ENCODE measurements around the gene MAPK1. TPM values are rescaled to one million over a fixed set of nuclear protein-coding genes. Genes with fewer than 3 reads are reported as not detected.
"Not testable (repeated sequence)": the region's sequence is repeated elsewhere in the genome, so short reads cannot be mapped to it uniquely, and the experiment has no call there.

The MAPK1 gene
- total and polyA plus RNA-seq, 4 experiments from 2014 or later = 73.8 to 117 (median 97.6) TPM

DNA sequence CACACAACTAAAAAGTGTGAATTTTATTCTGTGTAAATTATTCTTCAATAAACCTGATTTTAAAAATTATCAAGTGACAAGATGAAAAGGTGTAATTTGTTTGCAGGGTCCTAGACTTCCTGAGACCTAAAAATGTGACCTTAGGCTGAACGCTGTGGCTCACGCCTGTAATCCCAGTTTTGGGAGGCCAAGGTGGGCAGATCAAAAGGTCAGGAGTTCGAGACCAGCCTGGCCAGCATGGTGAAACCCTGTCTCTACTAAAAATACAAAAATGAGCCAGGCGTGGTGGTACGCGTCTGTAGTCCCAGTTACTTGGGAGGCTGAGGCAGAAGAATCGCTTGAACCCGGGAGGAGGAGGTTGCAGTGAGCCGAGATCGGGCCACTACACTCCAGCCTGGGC, 79.9 kb downstream of the MAPK1 start:
- DNase-seq; H3K9me3 ChIP-seq (ENCODE audit: control insufficient read depth in 1 of 2, low read length in 2 of 2); H3K9me3 Mint-ChIP-seq; H3K27ac Mint-ChIP-seq; H3K4me3 ChIP-seq (ENCODE audit: low read length in 2 of 2); H3K27ac ChIP-seq (ENCODE audit: low read depth, low read length); intact Hi-C loops (cut with micrococcal nuclease); POLR2A ChIA-PET (ENCODE audit: partially characterized antibody); CTCF ChIA-PET (ENCODE audit: partially characterized antibody); H3K27me3 ChIP-seq (ENCODE audit: insufficient read depth, low read length); H3K27me3 Mint-ChIP-seq; H3K4me3 Mint-ChIP-seq: not testable (repeated sequence)
- H3K36me3 Mint-ChIP-seq = peaks cover 16 to 39% of the 10 kb centered on the region in 2 donors
- Histone ChIP-seq H3K36me3 (ENCODE audit: insufficient read depth, low read length) (peaks cover 13% of the 10 kb centered on the region), H3K4me1 (ENCODE audit: insufficient read depth, low read length) (peaks cover 17% of the 10 kb centered on the region)
- peaks cover 13 to 20% (median 16%) of the 10 kb centered on the region in 4 donors for H3K4me1 Mint-ChIP-seq

DNA sequence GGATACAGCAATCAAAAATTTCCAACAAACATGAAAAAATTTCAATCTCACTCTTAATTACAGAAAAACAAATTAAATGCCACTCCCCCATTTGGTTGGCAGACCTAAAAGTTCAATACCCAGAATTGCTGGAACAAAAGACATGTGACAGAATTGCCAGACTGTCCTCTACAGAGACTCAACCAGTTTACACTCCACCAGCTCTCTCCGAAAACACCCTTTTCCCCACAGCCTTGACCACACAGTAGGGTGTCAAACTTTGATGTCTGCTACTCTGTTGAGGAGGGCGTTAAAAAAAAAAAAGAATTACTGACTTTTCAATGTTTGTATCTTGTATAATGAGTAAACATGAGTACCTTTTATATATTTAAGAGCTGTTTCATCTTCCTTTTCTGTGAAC, 87.2 kb downstream of the MAPK1 start:
- CTCF ChIA-PET (ENCODE audit: partially characterized antibody) = interaction anchor here (0.7 to 1.1 kb wide), 2 partner anchors 13 to 17 kb away, joined by 3 read pairs; no protein-coding TSS in a partner anchor
- POLR2A ChIA-PET (ENCODE audit: partially characterized antibody) = interaction anchor here (1.0 kb wide), 1 partner anchor 46 kb away, joined by 3 read pairs; no protein-coding TSS in a partner anchor
- H3K36me3 Mint-ChIP-seq = peaks cover 21 to 41% of the 10 kb centered on the region in 2 donors
- peaks cover 12% of the 10 kb centered on the region for H3K36me3 ChIP-seq (ENCODE audit: insufficient read depth, low read length)
- peak overlapping the region in 3 of 7 donors; percentile 42 to 78 (median 59) for H3K27ac Mint-ChIP-seq
- DNase-seq = no peak
- peaks cover 7 to 18% (median 9%) of the 10 kb centered on the region in 4 donors for H3K4me1 Mint-ChIP-seq
- no peak overlapping the region for H3K4me3 ChIP-seq (ENCODE audit: low read length in 2 of 2)
- H3K4me1 ChIP-seq (ENCODE audit: insufficient read depth, low read length) = peaks cover 14% of the 10 kb centered on the region
- intact Hi-C loops (cut with micrococcal nuclease) = no loop called here
- no peaks in the 10 kb centered on the region for H3K27me3 ChIP-seq (ENCODE audit: insufficient read depth, low read length)
- H3K27me3 Mint-ChIP-seq = no peaks in the 10 kb centered on the region
- no peak overlapping the region for H3K27ac ChIP-seq (ENCODE audit: low read depth, low read length)
- H3K4me3 Mint-ChIP-seq = no peak overlapping the region
- H3K9me3 Mint-ChIP-seq = no peaks in the 10 kb centered on the region
- no peaks in the 10 kb centered on the region for H3K9me3 ChIP-seq (ENCODE audit: control insufficient read depth in 1 of 2, low read length in 2 of 2)

DNA sequence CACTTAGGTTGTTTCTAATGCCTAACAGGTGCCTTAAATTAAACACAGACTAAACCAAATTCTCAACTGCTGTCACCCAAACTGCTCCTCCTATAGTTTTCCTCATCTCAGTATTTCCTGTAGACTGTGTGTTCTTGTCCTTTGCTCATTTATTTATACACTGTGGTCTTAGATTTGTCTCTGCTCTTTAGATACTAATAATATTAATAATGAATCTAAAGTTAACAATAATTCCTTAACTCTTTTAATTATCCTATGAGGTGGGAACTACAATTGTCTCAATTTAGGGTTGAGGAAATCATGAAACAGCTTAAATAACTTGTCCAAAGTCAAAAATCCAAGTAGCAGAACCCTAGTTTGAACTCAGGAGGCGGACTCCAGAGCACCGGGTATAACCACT, 88.0 kb downstream of the MAPK1 start:
- no peak overlapping the region for H3K27ac ChIP-seq (ENCODE audit: low read depth, low read length)
- H3K4me1 ChIP-seq (ENCODE audit: insufficient read depth, low read length) = peaks cover 9% of the 10 kb centered on the region
- POLR2A ChIA-PET (ENCODE audit: partially characterized antibody) = interaction anchor here (1.0 kb wide), 1 partner anchor 45 kb away, joined by 3 read pairs; no protein-coding TSS in a partner anchor
- DNase-seq = no peak
- Mint-ChIP-seq H3K4me1 (peaks cover 7 to 17% (median 9%) of the 10 kb centered on the region in 4 donors), H3K27ac (peak overlapping the region in 1 of 7 donors; percentile 26), H3K27me3 (no peaks in the 10 kb centered on the region), H3K36me3 (peaks cover 16 to 47% of the 10 kb centered on the region in 2 donors), H3K9me3 (no peaks in the 10 kb centered on the region), H3K4me3 (no peak overlapping the region)
- H3K4me3 ChIP-seq (ENCODE audit: low read length in 2 of 2) = no peak overlapping the region
- CTCF ChIA-PET (ENCODE audit: partially characterized antibody) = interaction anchor here (1.1 kb wide), 1 partner anchor 16 kb away, joined by 3 read pairs; no protein-coding TSS in a partner anchor
- H3K9me3 ChIP-seq (ENCODE audit: control insufficient read depth in 1 of 2, low read length in 2 of 2) = no peaks in the 10 kb centered on the region
- intact Hi-C loops (cut with micrococcal nuclease) = no loop called here
- no peaks in the 10 kb centered on the region for H3K27me3 ChIP-seq (ENCODE audit: insufficient read depth, low read length)
- H3K36me3 ChIP-seq (ENCODE audit: insufficient read depth, low read length) = peaks cover 12% of the 10 kb centered on the region

DNA sequence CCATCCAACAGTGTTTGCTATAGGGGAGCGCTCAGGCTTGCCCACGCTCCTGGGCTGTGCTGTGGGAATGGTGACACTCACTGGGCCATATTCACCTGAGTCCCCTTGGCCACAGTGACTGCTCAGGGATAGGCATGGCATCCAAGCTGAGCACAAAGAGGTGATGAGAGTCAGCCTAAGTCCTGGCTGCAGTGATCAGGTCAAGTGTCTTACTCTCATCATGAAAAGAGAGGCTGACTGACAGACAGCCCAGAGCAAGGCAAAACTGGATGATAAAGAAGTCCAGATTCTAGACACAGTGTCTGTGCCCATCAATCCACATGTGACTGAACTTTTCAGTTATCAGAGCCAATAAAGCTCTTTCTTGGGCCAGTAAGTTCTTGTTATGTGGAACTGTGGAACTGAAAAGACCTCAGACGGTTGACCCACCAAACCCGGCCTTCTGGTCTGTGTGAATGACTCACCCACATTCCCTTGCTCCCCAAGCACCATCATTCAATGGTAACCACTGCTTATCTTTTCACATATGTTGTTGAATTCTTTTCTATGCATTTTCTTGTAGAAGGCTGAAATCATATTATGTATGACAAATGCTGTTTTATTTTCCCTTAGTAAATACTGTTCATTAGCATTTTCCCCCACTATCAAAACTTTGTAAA, 88.6 kb downstream of the MAPK1 start:
- ChIA-PET POLR2A (ENCODE audit: partially characterized antibody) (no interaction called here), CTCF (ENCODE audit: partially characterized antibody) (no interaction called here)
- H3K36me3 ChIP-seq (ENCODE audit: insufficient read depth, low read length) = peaks cover 14% of the 10 kb centered on the region
- peaks cover 16 to 47% of the 10 kb centered on the region in 2 donors for H3K36me3 Mint-ChIP-seq
- no peaks in the 10 kb centered on the region for H3K27me3 Mint-ChIP-seq
- DNase-seq = no peak
- peaks cover 7 to 17% (median 9%) of the 10 kb centered on the region in 4 donors for H3K4me1 Mint-ChIP-seq
- H3K9me3 Mint-ChIP-seq = no peaks in the 10 kb centered on the region
- no peaks in the 10 kb centered on the region for H3K9me3 ChIP-seq (ENCODE audit: control insufficient read depth in 1 of 2, low read length in 2 of 2)
- no peak overlapping the region for H3K4me3 Mint-ChIP-seq
- no peaks in the 10 kb centered on the region for H3K27me3 ChIP-seq (ENCODE audit: insufficient read depth, low read length)
- H3K27ac ChIP-seq (ENCODE audit: low read depth, low read length) = no peak overlapping the region
- H3K4me3 ChIP-seq (ENCODE audit: low read length in 2 of 2) = no peak overlapping the region
- peaks cover 9% of the 10 kb centered on the region for H3K4me1 ChIP-seq (ENCODE audit: insufficient read depth, low read length)
- intact Hi-C loops (cut with micrococcal nuclease) = no loop called here
- peak overlapping the region in 4 of 7 donors; percentile 26 to 65 (median 39) for H3K27ac Mint-ChIP-seq

DNA sequence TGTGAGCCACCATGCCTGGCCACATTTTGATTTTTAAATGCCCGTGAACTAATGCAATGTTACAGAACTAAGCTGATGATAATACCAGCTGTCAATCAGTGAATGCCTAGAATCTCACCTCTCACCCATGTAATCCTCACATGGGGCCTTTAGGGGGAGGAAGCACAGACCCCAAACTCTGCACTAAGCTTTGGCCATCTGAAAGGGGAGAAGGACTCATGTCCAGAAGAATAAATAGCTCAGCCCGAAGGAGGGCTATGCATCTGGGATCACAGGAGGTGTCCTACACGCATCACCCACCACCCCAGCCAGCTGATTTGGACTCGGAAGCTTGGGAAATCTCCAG, 95.8 kb downstream of the MAPK1 start:
- no peak overlapping the region for H3K4me3 Mint-ChIP-seq
- peaks cover 41 to 71% of the 10 kb centered on the region in 2 donors for H3K36me3 Mint-ChIP-seq
- H3K9me3 Mint-ChIP-seq = no peaks in the 10 kb centered on the region
- H3K27ac Mint-ChIP-seq = no peak overlapping the region
- no peak for DNase-seq
- intact Hi-C loops (cut with micrococcal nuclease) = no loop called here
- H3K4me3 ChIP-seq (ENCODE audit: low read length in 2 of 2) = no peak overlapping the region
- ChIA-PET CTCF (ENCODE audit: partially characterized antibody) (interaction anchor here (1.2 to 1.3 kb wide), 2 partner anchors 36 to 45 kb away, joined by 3 read pairs; partner anchors contain the start of gene YPEL1), POLR2A (ENCODE audit: partially characterized antibody) (no interaction called here)
- peaks cover 52% of the 10 kb centered on the region for H3K36me3 ChIP-seq (ENCODE audit: insufficient read depth, low read length)
- no peaks in the 10 kb centered on the region for H3K27me3 ChIP-seq (ENCODE audit: insufficient read depth, low read length)
- no peaks in the 10 kb centered on the region for H3K27me3 Mint-ChIP-seq
- no peaks in the 10 kb centered on the region for H3K9me3 ChIP-seq (ENCODE audit: control insufficient read depth in 1 of 2, low read length in 2 of 2)
- H3K27ac ChIP-seq (ENCODE audit: low read depth, low read length) = no peak overlapping the region
- H3K4me1 ChIP-seq (ENCODE audit: insufficient read depth, low read length) = peaks cover 22% of the 10 kb centered on the region
- H3K4me1 Mint-ChIP-seq = peaks cover 18 to 36% (median 29%) of the 10 kb centered on the region in 4 donors

DNA sequence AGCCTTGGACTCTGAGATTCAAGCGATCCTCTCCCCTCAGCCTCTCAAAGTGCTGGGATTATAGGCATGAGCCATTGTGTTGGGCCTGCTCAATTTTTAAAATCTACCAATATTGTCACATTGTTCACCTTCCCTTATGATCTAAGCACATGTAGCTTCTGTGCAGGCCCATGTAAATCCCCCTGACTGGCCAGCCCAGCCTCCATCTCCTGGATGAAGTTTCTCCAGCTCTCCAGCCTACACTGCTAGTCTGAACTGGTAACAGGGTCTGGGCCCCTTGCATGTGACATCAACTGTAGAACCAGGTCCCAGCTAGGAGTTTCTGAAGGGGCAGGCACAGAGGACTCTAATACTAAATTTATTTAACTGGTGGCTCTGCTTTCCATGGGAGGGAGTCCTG, 99.0 kb downstream of the MAPK1 start:
- Mint-ChIP-seq H3K27ac (peak overlapping the region; percentile 63 to 94 (median 75)), H3K4me3 (peak overlapping the region in 4 of 8 donors; percentile 11 to 86 (median 35)), H3K9me3 (no peaks in the 10 kb centered on the region), H3K27me3 (no peaks in the 10 kb centered on the region), H3K4me1 (peaks cover 42 to 64% (median 57%) of the 10 kb centered on the region in 4 donors), H3K36me3 (peaks cover 43 to 80% of the 10 kb centered on the region in 2 donors)
- H3K36me3 ChIP-seq (ENCODE audit: insufficient read depth, low read length) = peaks cover 65% of the 10 kb centered on the region
- H3K27me3 ChIP-seq (ENCODE audit: insufficient read depth, low read length) = no peaks in the 10 kb centered on the region
- no peak overlapping the region for H3K4me3 ChIP-seq (ENCODE audit: low read length in 2 of 2)
- CTCF ChIA-PET (ENCODE audit: partially characterized antibody) = interaction anchor here (0.7 to 1.4 kb wide), 2 partner anchors 149 to 176 kb away, joined by 3 read pairs; no protein-coding TSS in a partner anchor
- intact Hi-C loops (cut with micrococcal nuclease) = no loop called here
- H3K9me3 ChIP-seq (ENCODE audit: control insufficient read depth in 1 of 2, low read length in 2 of 2) = no peaks in the 10 kb centered on the region
- H3K4me1 ChIP-seq (ENCODE audit: insufficient read depth, low read length) = peaks cover 54% of the 10 kb centered on the region
- no peak for DNase-seq
- H3K27ac ChIP-seq (ENCODE audit: low read depth, low read length) = no peak overlapping the region
- POLR2A ChIA-PET (ENCODE audit: partially characterized antibody) = interaction anchor here (4.8 kb wide), 1 partner anchor 33 kb away, joined by 33 read pairs; the partner anchor contains the start of gene YPEL1

DNA sequence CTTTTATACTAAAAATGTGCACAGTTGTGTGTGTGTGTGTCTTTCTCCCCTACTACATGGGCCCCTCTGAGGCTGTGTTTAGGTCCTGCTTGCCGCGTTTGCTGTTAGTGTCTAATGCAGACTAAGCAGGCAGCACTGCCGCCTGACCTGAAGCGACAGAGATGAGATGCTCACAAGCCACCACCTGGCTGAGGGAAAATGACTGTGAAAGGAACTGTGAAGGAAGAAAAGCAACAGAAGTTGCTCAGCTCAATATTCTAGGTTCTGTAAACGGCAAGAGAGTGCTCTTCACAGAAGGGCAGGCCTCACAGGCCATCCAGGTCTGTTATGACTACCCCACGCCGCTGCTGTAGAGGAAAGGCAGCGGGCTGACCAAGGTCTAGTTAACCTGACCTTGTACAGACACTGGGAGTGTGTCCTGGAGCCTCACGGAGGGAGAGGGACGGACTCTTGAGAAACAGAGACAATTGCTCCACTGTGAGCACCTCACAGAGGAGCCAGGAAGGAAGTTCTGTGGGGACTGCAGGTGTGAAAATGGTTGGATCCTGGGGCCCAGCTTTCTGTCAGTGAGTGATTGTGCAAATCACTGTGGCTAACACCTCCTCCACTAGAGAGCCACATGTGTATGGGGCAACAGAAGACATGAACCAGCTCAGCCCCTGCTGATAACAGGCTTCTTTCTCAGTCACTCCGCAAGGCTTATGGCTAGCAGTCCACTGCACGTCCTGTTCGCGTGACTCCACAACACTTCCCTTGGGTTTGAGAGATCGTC, 100.6 kb downstream of the MAPK1 start:
- ChIA-PET POLR2A (ENCODE audit: partially characterized antibody) (interaction anchor here (0.7 to 4.8 kb wide), 7 partner anchors 9 to 186 kb away, joined by 3 to 33 read pairs (median 3); partner anchors contain the start of genes PPM1F and YPEL1), CTCF (ENCODE audit: partially characterized antibody) (interaction anchor here (1.0 to 1.4 kb wide), 3 partner anchors 14 to 171 kb away, joined by 3 read pairs; no protein-coding TSS in a partner anchor)
- H3K4me1 Mint-ChIP-seq = peaks cover 50 to 69% (median 62%) of the 10 kb centered on the region in 4 donors
- peak overlapping the region; percentile 41 for H3K27ac ChIP-seq (ENCODE audit: low read depth, low read length)
- H3K36me3 ChIP-seq (ENCODE audit: insufficient read depth, low read length) = peaks cover 62% of the 10 kb centered on the region
- peak; percentile 61 to 81 (median 65) for DNase-seq
- H3K4me1 ChIP-seq (ENCODE audit: insufficient read depth, low read length) = peaks cover 69% of the 10 kb centered on the region
- peak overlapping the region in 7 of 8 donors; percentile 59 to 86 (median 73) for H3K4me3 Mint-ChIP-seq
- H3K4me3 ChIP-seq (ENCODE audit: low read length in 2 of 2) = no peak overlapping the region
- H3K27me3 Mint-ChIP-seq = no peaks in the 10 kb centered on the region
- intact Hi-C loops (cut with micrococcal nuclease) = loop anchor here (2.0 kb wide), 1 partner anchor 54 kb away; no protein-coding TSS in a partner anchor
- no peaks in the 10 kb centered on the region for H3K9me3 ChIP-seq (ENCODE audit: control insufficient read depth in 1 of 2, low read length in 2 of 2)
- H3K9me3 Mint-ChIP-seq = no peaks in the 10 kb centered on the region
- peak overlapping the region; percentile 91 to 95 (median 94) for H3K27ac Mint-ChIP-seq
- H3K27me3 ChIP-seq (ENCODE audit: insufficient read depth, low read length) = no peaks in the 10 kb centered on the region
- H3K36me3 Mint-ChIP-seq = peaks cover 41 to 84% of the 10 kb centered on the region in 2 donors
